ENCODE data around the gene ZC2HC1C. TPM values are rescaled to one million over a fixed set of nuclear protein-coding genes. Genes with fewer than 3 reads are reported as not detected.

The ZC2HC1C gene
- total RNA-seq, 1 experiment from 2014 or later: 1.4 TPM

- H3K4me1 Mint-ChIP-seq: peaks cover 7 to 8% of the 10 kb centered on the region in 2 experiments
- no peaks in the 10 kb centered on the region for H3K23me2 ChIP-seq (ENCODE audit: insufficient read length, low read depth, low read length, poor library complexity, severe bottlenecking)
- no peak overlapping the region for H3K27ac Mint-ChIP-seq
- no peak for DNase-seq
- H3K27me3 ChIP-seq (ENCODE audit: insufficient read depth, low read length): no peaks in the 10 kb centered on the region
- no peak overlapping the region for H2AFZ ChIP-seq (ENCODE audit: low read length)
- no peak overlapping the region for H4K8ac ChIP-seq (replicated peaks; ENCODE audit: insufficient read length, low read depth, low read length)
- H3K14ac ChIP-seq (ENCODE audit: insufficient read depth, low read length): no peak overlapping the region
- no peak overlapping the region for H3K4me2 ChIP-seq (ENCODE audit: insufficient read depth, insufficient read length, low read length)
- no peak overlapping the region for H3K9ac ChIP-seq (ENCODE audit: extremely low read depth, insufficient read length, low read length)
- no peak overlapping the region for H3K27ac ChIP-seq (ENCODE audit: insufficient read length, low read depth, low read length)
- H3K79me2 ChIP-seq (ENCODE audit: insufficient read depth, low read length): no peaks in the 10 kb centered on the region
- H3K4me3 Mint-ChIP-seq: no peak overlapping the region
- H3K27me3 Mint-ChIP-seq (ENCODE audit: low read depth): no peaks in the 10 kb centered on the region
- H3K18ac ChIP-seq (ENCODE audit: insufficient read length, low read depth, low read length): no peak overlapping the region
- H2BK12ac ChIP-seq (ENCODE audit: insufficient read length, low read depth, low read length): no peak overlapping the region
- H4K5ac ChIP-seq (ENCODE audit: insufficient read length, low read depth, low read length): no peak overlapping the region
- H4K20me1 ChIP-seq (ENCODE audit: control insufficient read depth, insufficient read depth, insufficient read length): no peaks in the 10 kb centered on the region
- no peak overlapping the region for H3K56ac ChIP-seq (ENCODE audit: insufficient read length, low read depth, low read length)
- H4K91ac ChIP-seq (ENCODE audit: insufficient read length, low read depth, low read length): no peak overlapping the region
- no peak overlapping the region for H3K4ac ChIP-seq (ENCODE audit: low read depth, low read length)
- TF ChIP-seq CTCF (conservative IDR thresholded peaks at IDR 0.05): no peak
- H2BK15ac ChIP-seq (ENCODE audit: low read depth, low read length): no peak overlapping the region
- no peaks in the 10 kb centered on the region for H3K79me1 ChIP-seq (ENCODE audit: insufficient read depth, low read depth, low read length, poor library complexity, severe bottlenecking)
- H2BK120ac ChIP-seq (ENCODE audit: low read depth, low read length, poor library complexity, severe bottlenecking): no peak overlapping the region
- H3T11ph ChIP-seq (ENCODE audit: low read length): no peak overlapping the region
- H3K9me3 ChIP-seq (ENCODE audit: control insufficient read depth, low read depth, low read length): no peaks in the 10 kb centered on the region
- no peak overlapping the region for H2BK20ac ChIP-seq (ENCODE audit: low read depth, low read length, poor library complexity, severe bottlenecking)
- no peaks in the 10 kb centered on the region for H3K4me1 ChIP-seq (ENCODE audit: insufficient read depth, low read length)
- H3K36me3 Mint-ChIP-seq (ENCODE audit: insufficient read depth in 1 of 3, low read depth in 3 of 3): peaks cover 15 to 58% (median 53%) of the 10 kb centered on the region in 3 experiments; a peak in 6 of 7 replicates
- no peak overlapping the region for H2BK5ac ChIP-seq (ENCODE audit: insufficient read length, low read length)
- WGBS (ENCODE audit: extremely low coverage, insufficient read length, low lambda C conversion rate): no CpG with 5 or more reads among the region's 2 CpGs
- no peak overlapping the region for H3K23ac ChIP-seq (ENCODE audit: insufficient read length, low read depth, low read length)
- H3K9me3 Mint-ChIP-seq: no peaks in the 10 kb centered on the region
- H2AK5ac ChIP-seq (ENCODE audit: insufficient read length, low read length): no peak overlapping the region
Measured at GRCh38 chr14:75092698-75093097, 23.3 kb downstream of the ZC2HC1C start.
